ENCODE measurements around the gene NR3C1.

- no peak for TF ChIP-seq CTCF (conservative IDR thresholded peaks at IDR 0.05; ENCODE audit: low read length)
- no peak for TF ChIP-seq EZH2phosphoT487 (IDR thresholded peaks at IDR 0.05; ENCODE audit: borderline replicate concordance)
Observed at GRCh38 chr5:143404416-143405062, 1.1 kb upstream of the NR3C1 start.

Measured in Loucy (cell line).